ENCODE results near the gene STAC3. TPM values are rescaled to one million over a fixed set of nuclear protein-coding genes. Genes with fewer than 3 reads are reported as not detected.

STAC3 gene
- total RNA-seq, 1 donor from 2014 or later = 1.3 TPM

GRCh38 chr12:57270966-57271470 lies 20.0 kb upstream of the STAC3 start:
- Mint-ChIP-seq H3K27ac (ENCODE audit: unreplicated experiment) (no peak overlapping the region), H3K4me1 (ENCODE audit: low read depth) (peaks cover 16% of the 10 kb centered on the region), H3K9me3 (ENCODE audit: low read depth) (no peaks in the 10 kb centered on the region), H3K4me3 (ENCODE audit: unreplicated experiment) (no peak overlapping the region), H3K36me3 (ENCODE audit: low read depth) (peaks cover 20% of the 10 kb centered on the region), H3K27me3 (ENCODE audit: low read depth) (no peaks in the 10 kb centered on the region)
- no peak for DNase-seq (ENCODE audit: low spot score)
- no peak for TF ChIP-seq CTCF (IDR thresholded peaks at IDR 0.05)

- H3K4me3 Mint-ChIP-seq (ENCODE audit: unreplicated experiment) = no peak overlapping the region
- peaks cover 18% of the 10 kb centered on the region for H3K36me3 Mint-ChIP-seq (ENCODE audit: low read depth)
- H3K4me1 Mint-ChIP-seq (ENCODE audit: low read depth) = peaks cover 17% of the 10 kb centered on the region
- DNase-seq (ENCODE audit: low spot score) = no peak
- H3K27me3 Mint-ChIP-seq (ENCODE audit: low read depth) = no peaks in the 10 kb centered on the region
- no peak for TF ChIP-seq CTCF (IDR thresholded peaks at IDR 0.05)
- H3K27ac Mint-ChIP-seq (ENCODE audit: unreplicated experiment) = no peak overlapping the region
- H3K9me3 Mint-ChIP-seq (ENCODE audit: low read depth) = no peaks in the 10 kb centered on the region
These were observed 17.3 kb upstream of the STAC3 start for GRCh38 chr12:57268264-57268663.

- Mint-ChIP-seq H3K27me3 (ENCODE audit: low read depth) (no peaks in the 10 kb centered on the region), H3K36me3 (ENCODE audit: low read depth) (peaks cover 15% of the 10 kb centered on the region), H3K4me1 (ENCODE audit: low read depth) (peaks cover 5% of the 10 kb centered on the region), H3K4me3 (ENCODE audit: unreplicated experiment) (no peak overlapping the region), H3K9me3 (ENCODE audit: low read depth) (no peaks in the 10 kb centered on the region), H3K27ac (ENCODE audit: unreplicated experiment) (peak overlapping the region; percentile 6)
- no peak for TF ChIP-seq CTCF (IDR thresholded peaks at IDR 0.05)
- no peak for DNase-seq (ENCODE audit: low spot score)
These were observed 15.7 kb upstream of the STAC3 start for GRCh38 chr12:57266681-57267080.

- H3K4me3 Mint-ChIP-seq (ENCODE audit: unreplicated experiment) = no peak overlapping the region
- no peaks in the 10 kb centered on the region for H3K9me3 Mint-ChIP-seq (ENCODE audit: low read depth)
- H3K27ac Mint-ChIP-seq (ENCODE audit: unreplicated experiment) = no peak overlapping the region
- TF ChIP-seq CTCF (IDR thresholded peaks at IDR 0.05) = no peak
- H3K4me1 Mint-ChIP-seq (ENCODE audit: low read depth) = peaks cover 12% of the 10 kb centered on the region
- peaks cover 10% of the 10 kb centered on the region for H3K36me3 Mint-ChIP-seq (ENCODE audit: low read depth)
- H3K27me3 Mint-ChIP-seq (ENCODE audit: low read depth) = no peaks in the 10 kb centered on the region
- DNase-seq (ENCODE audit: low spot score) = no peak
These were observed 12.1 kb upstream of the STAC3 start for GRCh38 chr12:57263096-57263495.

- peaks cover 12% of the 10 kb centered on the region for H3K4me1 Mint-ChIP-seq (ENCODE audit: low read depth)
- peaks cover 7% of the 10 kb centered on the region for H3K36me3 Mint-ChIP-seq (ENCODE audit: low read depth)
- H3K27me3 Mint-ChIP-seq (ENCODE audit: low read depth) = no peaks in the 10 kb centered on the region
- H3K27ac Mint-ChIP-seq (ENCODE audit: unreplicated experiment) = no peak overlapping the region
- no peak for DNase-seq (ENCODE audit: low spot score)
- no peaks in the 10 kb centered on the region for H3K9me3 Mint-ChIP-seq (ENCODE audit: low read depth)
- no peak overlapping the region for H3K4me3 Mint-ChIP-seq (ENCODE audit: unreplicated experiment)
- TF ChIP-seq CTCF (IDR thresholded peaks at IDR 0.05) = no peak
These were observed 11.3 kb upstream of the STAC3 start for GRCh38 chr12:57262126-57262822.
